Stimulated activated CD4-positive, alpha-beta T cell treated with anti-CD3 and anti-CD28 coated beads, Interleukin-15, amount 100 ng/mL, for 24 hours (primary cell): ENCODE results near the gene TSHZ1.
A peak's percentile ranks its signal among the peaks of the same experiment; 100 is the strongest.

Experiments used
- DNase-seq: peaks from one replicate; pipeline ENCODE4 v3.0.0-alpha.2; 2020

Gene TSHZ1

DNA sequence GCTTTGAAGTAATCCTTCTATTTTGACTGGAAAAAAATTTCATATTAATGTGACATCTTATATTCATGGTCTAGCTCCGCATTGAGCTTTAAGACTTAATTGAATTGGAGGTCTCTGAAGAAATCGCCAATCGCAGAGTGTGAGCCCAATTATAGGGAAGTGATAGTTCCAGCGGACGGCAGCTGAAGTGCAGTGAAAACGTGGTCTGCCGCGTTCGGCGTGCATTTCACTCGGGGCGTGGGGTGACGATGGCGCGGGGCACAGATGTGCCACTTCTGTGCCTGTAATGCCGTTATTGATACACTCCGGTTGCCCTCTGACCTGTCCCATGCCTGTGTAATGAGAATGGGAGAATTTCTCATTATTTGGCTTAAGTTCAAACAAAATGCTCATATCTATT lies 106.7 kb downstream of the TSHZ1 start:
- DNase-seq, result no peak

DNA sequence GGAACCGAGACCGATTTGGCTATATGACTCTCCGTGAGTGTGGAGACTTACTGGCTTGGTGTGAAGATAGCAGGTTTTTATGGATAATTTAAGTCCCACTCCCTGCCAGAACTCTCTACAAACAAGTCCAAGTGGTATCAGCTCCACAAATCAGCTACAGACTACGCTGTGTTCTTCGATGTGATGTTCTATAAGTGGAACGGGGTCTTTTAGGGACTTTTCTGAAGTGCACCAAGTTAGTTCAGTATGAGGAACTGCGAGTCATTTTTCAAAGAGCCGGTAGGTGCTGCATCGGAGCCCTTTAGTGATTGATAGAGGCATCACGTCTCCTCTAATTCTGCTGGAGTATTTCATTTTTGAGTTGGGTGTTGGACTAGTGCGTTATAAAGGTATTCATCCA lies 107.1 kb downstream of the TSHZ1 start:
- DNase-seq, result no peak

DNA sequence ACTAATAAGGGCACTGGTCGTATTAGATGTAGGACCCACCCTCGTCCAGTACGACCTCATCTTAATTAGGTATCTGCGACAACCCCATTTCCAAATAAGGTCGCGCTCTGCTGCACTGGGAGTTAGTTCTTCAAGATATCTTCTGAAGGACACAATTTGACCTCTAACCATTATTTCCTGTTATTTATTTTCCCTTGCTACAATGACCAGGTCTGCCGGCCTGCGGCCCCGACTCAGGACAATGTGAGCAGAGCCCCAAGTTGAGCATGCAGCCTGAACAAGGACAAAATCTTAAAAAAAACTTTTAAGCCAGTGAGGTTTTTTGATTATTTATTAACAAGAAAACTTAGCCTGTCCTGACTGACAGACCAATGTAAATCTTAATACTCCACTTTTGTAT lies 109.3 kb downstream of the TSHZ1 start:
- no peak for DNase-seq

DNA sequence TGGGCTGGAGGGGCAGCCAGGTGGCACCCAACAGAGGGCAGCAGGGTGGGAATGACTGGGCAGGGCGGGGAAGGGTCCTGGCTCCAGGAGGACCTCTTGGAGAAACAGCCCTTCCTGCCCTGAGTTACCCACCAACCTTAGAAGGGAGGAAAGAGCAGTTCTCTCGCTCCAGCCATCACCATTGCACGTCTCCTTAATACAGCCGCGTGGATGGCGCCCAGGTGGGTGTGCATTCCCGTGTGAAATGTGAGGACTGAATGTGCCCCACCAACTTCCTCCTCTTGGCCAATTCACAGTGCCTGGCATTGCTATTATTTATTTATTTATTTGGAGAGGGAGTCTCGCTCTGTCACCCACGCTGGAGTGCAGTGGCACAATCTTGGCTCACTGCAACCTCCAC lies 109.9 kb downstream of the TSHZ1 start:
- DNase-seq, result no peak

DNA sequence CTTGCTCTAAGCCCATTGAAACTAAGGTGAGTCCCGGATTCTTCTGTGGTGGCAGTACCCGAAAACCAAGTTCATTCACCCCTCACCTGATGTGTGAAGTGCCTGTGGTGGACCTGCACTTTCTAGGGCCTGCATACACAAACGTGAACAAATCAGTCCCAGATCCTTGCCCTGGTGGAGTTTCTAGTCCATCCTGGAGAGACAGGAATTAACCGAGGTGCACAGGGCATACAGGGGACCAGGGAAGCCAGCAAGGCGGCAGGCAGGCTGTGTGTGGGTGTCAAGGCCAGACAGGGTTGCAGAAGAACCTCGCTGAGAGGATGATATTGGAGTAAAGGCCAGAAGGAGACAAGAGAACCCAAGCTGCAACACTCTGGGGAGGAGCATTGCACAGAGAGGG lies 110.8 kb downstream of the TSHZ1 start:
- no peak for DNase-seq

DNA sequence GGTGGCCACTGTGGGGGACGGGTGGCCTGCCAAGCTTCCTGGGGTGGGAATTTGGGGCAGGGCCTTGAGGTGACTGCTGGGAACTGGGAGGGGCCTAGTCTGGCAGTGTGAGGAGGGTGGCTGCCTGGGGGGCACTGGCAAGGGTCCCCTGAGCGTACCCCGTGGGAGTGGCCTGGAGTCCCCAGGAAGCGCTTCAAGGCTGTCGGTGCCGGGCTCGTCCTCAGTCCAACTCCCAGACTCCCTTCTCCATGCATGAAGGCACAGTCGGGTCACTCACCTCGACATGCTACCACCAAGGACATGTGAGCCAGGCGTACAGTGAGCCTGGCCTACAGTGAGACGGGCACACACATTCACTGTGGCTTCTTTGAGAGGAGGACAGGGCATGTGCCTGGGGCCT lies 111.6 kb downstream of the TSHZ1 start:
- no peak for DNase-seq

DNA sequence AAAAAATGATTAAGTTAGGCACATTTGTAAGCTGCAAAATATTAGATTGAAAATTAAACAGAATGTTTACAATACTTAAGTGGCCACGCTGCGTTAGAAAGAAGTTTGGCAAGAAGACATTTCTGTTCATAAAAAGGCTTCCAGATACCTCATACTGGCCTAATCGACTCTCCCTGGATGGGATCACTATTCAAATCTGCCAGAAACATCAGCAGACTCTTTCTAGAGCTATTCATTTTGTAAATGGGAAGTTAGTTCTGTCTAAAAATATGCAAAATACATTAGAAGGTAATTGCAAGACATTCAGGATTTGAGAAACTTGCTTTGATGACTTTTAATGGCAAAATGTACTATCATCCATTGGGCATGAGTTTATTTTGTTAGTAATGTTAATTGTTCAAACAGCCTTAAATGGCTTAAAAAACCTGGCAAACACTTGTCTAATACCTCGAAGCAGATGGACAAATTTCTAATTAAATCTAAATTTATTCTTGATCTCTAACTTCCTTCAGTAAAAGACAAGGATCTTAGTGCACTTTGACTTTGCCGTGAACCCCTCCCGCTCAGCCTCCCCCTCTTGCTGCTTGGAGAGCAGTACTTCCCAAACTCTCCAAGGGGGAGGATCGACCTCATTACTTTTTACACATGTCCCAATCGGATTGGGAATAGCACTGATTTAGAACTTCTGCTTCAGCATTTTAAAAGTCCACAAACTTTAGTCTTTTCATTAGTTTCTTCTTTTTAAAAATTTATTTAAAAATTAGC lies 113.4 kb downstream of the TSHZ1 start:
- DNase-seq, result no peak

DNA sequence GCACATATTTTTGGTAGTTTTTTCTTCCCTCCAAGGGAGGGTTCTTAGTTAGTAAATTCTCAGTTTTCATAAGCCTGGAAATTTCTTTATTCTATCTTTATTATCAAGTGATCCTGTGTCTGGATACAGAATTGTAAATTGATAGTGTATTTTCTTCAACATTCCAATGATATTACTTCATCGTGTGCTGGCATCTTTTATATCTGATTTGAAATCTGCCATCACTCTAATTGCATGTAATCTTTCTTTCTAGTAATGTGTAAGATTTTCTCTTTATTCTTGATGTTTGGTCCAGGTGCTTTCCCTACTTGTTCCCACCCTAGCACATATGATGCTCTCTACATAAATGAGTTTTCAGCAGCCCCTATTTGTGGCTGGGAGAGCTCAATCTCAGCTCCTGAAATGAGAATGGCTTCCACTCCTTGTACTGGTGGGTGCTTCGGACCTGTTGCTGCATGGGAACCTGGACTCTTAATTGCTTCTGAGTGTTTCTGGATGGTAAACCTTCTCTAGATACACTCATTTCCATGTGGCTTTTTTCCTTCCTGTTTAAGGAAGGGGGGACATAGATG lies 114.2 kb downstream of the TSHZ1 start:
- DNase-seq, result no peak

DNA sequence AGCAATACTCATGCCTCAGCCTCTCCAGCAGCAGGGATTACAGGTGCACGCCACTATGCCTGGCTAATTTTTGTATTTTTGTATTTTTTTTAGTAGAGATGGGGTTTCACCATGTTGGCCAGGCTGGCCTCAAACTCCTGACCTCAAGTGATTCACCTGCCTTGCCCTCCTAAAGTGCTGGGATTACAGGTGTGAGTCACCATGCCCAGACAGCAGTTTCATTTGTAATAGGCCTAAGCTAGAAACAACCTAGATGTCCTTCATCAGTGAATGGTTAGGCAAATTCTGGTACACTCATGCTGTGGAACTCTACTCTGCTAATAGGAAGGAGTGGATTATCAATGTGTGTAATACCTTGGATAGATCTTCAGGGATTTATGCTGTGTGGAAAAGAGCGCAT lies 119.2 kb downstream of the TSHZ1 start:
- DNase-seq, result peak; percentile 15

DNA sequence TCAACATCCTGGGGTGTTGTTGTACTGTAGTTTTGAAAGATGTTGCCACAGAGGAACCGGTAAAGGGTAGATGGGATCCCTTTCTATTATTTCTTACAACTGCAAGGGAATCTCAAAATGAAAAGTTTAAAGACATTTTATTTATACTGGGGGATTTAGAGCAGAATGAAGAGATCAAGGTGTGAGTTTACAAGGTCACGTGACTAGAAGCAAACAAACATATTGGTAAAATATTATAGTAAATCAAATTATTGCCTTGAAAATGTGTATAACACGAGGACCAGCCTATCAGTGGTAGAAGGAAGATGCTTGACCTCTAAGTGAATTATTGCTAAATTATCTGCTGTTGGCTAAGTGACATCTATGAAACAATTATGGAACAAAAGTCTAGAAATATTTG lies 119.7 kb downstream of the TSHZ1 start:
- DNase-seq, result no peak

DNA sequence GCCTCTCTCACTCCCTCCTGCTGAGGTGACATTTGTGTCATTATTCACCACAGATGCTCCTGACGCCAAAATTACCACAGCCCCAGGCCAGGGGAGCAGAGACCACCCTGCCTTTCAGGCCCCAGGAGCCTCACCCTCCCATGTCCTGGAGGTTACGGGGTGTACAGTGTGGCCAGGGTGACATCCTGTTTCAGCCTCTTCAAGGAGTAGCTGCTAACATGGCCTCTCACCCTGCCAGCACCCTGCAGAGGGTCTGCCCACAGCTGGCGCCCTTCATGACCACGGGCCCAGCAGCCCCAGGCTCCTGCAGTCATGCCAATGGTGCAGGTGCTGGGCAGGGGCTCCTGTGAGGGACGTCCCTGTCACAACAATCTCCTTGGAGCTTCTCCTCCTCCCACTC lies 124.3 kb downstream of the TSHZ1 start:
- no peak for DNase-seq

DNA sequence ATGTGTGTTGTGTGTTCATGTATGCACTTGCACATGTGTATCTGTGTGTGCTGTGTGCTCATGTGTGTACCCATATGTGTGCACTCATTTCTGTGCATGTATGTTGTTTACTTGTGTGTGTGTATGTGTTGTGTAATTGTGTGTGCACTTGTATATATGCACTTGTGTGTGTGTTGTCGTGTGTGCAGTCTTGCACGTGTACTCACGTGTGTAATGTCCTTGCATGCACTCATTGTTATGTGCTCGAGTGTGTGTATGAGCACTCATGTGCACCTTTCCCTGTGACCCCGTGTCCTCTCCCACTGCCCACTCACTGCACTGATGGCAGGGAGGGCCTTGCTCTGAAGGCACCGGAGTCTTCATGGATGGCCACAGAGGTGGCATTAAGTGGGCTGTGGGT lies 124.9 kb downstream of the TSHZ1 start:
- no peak for DNase-seq

DNA sequence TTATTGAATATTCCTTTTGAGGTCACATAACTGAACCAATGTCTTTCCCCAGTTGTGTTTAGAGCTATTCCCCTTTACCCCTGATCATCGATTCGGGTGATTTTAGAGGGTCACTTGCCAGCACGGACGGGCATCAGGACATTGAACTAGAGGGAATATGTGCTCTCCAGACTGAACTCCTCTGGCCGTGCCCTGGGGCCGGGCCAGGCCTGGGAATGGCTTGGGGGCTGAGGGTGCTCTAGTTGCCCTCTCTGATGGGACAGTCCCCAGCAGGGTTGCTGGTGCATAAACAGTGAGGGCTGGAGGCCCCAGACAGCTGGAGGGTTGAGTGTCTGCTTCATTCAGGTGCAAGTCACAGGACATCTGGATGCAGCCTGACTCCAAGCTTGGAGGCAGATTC lies 126.2 kb downstream of the TSHZ1 start:
- no peak for DNase-seq

DNA sequence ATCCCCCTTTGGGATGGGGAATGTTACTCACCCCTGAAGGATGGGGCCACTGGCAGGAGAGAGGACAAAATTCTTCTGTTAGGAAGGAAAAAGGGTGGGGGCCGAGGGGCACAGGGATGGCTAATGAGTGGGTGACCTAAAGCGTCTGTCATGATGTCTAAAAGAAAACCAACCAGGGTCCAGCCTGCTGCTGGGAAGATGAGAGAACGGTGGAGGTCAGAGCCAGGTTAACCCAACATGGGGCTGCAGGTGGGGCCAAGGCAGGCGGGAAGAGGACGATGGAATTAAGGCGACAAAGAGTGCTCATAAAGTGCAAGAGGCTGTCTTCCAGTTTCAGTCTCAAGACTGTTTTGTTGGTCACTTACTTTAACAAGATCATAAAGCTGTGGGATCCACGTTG lies 126.8 kb downstream of the TSHZ1 start:
- DNase-seq, result no peak

DNA sequence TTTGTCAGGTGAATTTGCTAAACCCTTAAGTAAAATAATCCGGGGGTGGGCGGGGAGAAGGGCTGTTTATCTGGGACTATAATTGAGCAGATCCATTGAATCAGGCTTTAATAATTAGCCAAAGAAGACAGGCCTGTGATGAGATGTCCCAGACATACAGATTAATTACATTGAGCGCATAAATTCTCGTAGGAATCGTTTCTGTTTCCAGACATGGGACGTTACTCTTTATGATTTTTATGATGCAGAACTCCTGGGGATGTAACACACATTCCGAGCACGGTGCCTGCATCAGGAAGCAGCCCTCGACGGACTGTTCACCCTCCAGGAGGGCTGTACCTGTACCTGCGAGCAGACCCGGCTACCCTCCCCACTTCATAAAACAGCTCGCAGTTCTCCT lies 128.0 kb downstream of the TSHZ1 start:
- DNase-seq, result no peak
